Endodermal cell (in vitro differentiated cells): ENCODE data around the gene GSDMA. TPM values are rescaled to one million over a fixed set of nuclear protein-coding genes. Genes with fewer than 3 reads are reported as not detected.

Experiments used
- DNase-seq: peaks from one replicate; pipeline ENCODE4 v3.0.0-alpha.2; 2017
- H3K27ac ChIP-seq: 2 replicates; pipeline ENCODE4 v1.5.1; 2013; ENCODE audit warnings: mild to moderate bottlenecking, low read depth, low read length, moderate library complexity
- H3K27me3 ChIP-seq: 2 replicates; pipeline ENCODE4 v1.6.1; 2013; ENCODE audit warnings: mild to moderate bottlenecking, low read length, moderate library complexity; ENCODE audit not compliant: insufficient read depth, control insufficient read depth, poor library complexity, severe bottlenecking
- H3K36me3 ChIP-seq: 2 replicates; pipeline ENCODE4 v1.7.0; 2013; ENCODE audit warnings: mild to moderate bottlenecking, low read length, moderate library complexity; ENCODE audit not compliant: control insufficient read depth, insufficient read depth
- H3K4me1 ChIP-seq: one replicate; pipeline ENCODE4 v1.7.0; 2013; ENCODE audit warnings: low read length; ENCODE audit not compliant: control insufficient read depth, insufficient read depth
- H3K4me3 ChIP-seq: 2 replicates; pipeline ENCODE4 v1.5.1; 2013; ENCODE audit warnings: mild to moderate bottlenecking, low read length, moderate library complexity
- H3K9ac ChIP-seq: 2 replicates; pipeline ENCODE4 v1.6.1; 2013; ENCODE audit warnings: mild to moderate bottlenecking, low read length, moderate library complexity; ENCODE audit not compliant: poor library complexity, severe bottlenecking; ENCODE audit errors: extremely low read depth
- H3K9me3 ChIP-seq: 2 replicates; pipeline ENCODE4 v1.6.1; 2013; ENCODE audit warnings: mild to moderate bottlenecking, low read length, moderate library complexity; ENCODE audit not compliant: control insufficient read depth
- H3K27ac Mint-ChIP-seq: 2 replicates; pipeline ENCODE4 v1.8.0; 2020; ENCODE audit warnings: mixed read lengths
- H3K27me3 Mint-ChIP-seq: 2 replicates; pipeline ENCODE4 v1.8.0; 2021; ENCODE audit warnings: mild to moderate bottlenecking, mixed read lengths; ENCODE audit not compliant: insufficient read depth
- H3K36me3 Mint-ChIP-seq: 2 replicates; pipeline ENCODE4 v1.8.0; 2020; ENCODE audit warnings: low read depth, mixed read lengths
- H3K4me1 Mint-ChIP-seq: 2 replicates; pipeline ENCODE4 v1.8.0; 2020; ENCODE audit warnings: mixed read lengths
- H3K4me3 Mint-ChIP-seq: 2 replicates; pipeline ENCODE4 v1.8.0; 2020; ENCODE audit warnings: mild to moderate bottlenecking, moderate library complexity, mixed read lengths
- H3K9me3 Mint-ChIP-seq: 2 replicates; pipeline ENCODE4 v1.8.0; 2020; ENCODE audit warnings: mild to moderate bottlenecking, mixed read lengths
- CTCF ChIP-seq: fragments of 200-600 bp; sonication (generic); conservative IDR thresholded peaks from 2 replicates; pipeline ENCODE4 v1.5.0; 2021; ENCODE audit warnings: antibody characterized with exemption, mild to moderate bottlenecking
- WGBS, 2 experiments: methylation state at CpG; one replicate each; pipeline versions ENCODE4 v1.1.5 to v1.1.7; 2013; ENCODE audit warnings: missing lambda C conversion rate in 2 of 2, mixed read lengths in 1 of 2; ENCODE audit not compliant: insufficient coverage in 1 of 2, insufficient read length in 1 of 2; 5-methylcytosine and 5-hydroxymethylcytosine counted together
- total RNA-seq, 2 donors: library from RNA; stranded (reverse); fragmentation: NEBNext Ultra II Directional in 1 of 2; extraction: Animal tissue kit (Norgen Biotek cat#: 25700) in 1 of 2; gene quantifications; 2 replicates in 1 of 2; 3 replicates in 1 of 2; pipeline ENCODE4 v1.2.1, GENCODE V29; 2021

GSDMA gene
- total RNA-seq, 2 donors from 2014 or later, result not detected

- no peaks in the 10 kb centered on the region for H3K27me3 ChIP-seq
- H3K27ac ChIP-seq, result no peak overlapping the region
- Mint-ChIP-seq H3K27me3 (no peaks in the 10 kb centered on the region), H3K9me3 (no peaks in the 10 kb centered on the region), H3K36me3 (no peaks in the 10 kb centered on the region), H3K4me1 (peaks cover 14% of the 10 kb centered on the region), H3K4me3 (no peak overlapping the region), H3K27ac (no peak overlapping the region)
- H3K4me1 ChIP-seq, result no peaks in the 10 kb centered on the region
- WGBS, 2 experiments, result 92 to 93% methylated on average over 2 to 5 of the region's 5 CpGs
- DNase-seq, result peak; percentile 51
- no peaks in the 10 kb centered on the region for H3K9me3 ChIP-seq
- H3K9ac ChIP-seq, result no peak overlapping the region
- H3K36me3 ChIP-seq, result no peaks in the 10 kb centered on the region
- no peak overlapping the region for H3K4me3 ChIP-seq
- no peak for TF ChIP-seq CTCF
These were observed 28.9 kb upstream of the GSDMA start for GRCh38 chr17:39933912-39934311.

- Histone ChIP-seq H3K9ac (no peak overlapping the region), H3K4me3 (no peak overlapping the region), H3K27me3 (no peaks in the 10 kb centered on the region), H3K4me1 (no peaks in the 10 kb centered on the region), H3K9me3 (no peaks in the 10 kb centered on the region), H3K36me3 (no peaks in the 10 kb centered on the region), H3K27ac (no peak overlapping the region)
- no peak for DNase-seq
- no peak overlapping the region for H3K4me3 Mint-ChIP-seq
- H3K36me3 Mint-ChIP-seq, result no peaks in the 10 kb centered on the region
- TF ChIP-seq CTCF, result no peak
- no peak overlapping the region for H3K27ac Mint-ChIP-seq
- no peaks in the 10 kb centered on the region for H3K9me3 Mint-ChIP-seq
- peaks cover 14% of the 10 kb centered on the region for H3K4me1 Mint-ChIP-seq
- H3K27me3 Mint-ChIP-seq, result no peaks in the 10 kb centered on the region
- 85 to 96% methylated on average over 5 of the region's 5 CpGs for WGBS, 2 experiments
These were observed 28.5 kb upstream of the GSDMA start for GRCh38 chr17:39934324-39934723.

- Histone ChIP-seq H3K4me1 (no peaks in the 10 kb centered on the region), H3K9me3 (no peaks in the 10 kb centered on the region), H3K27me3 (no peaks in the 10 kb centered on the region), H3K4me3 (no peak overlapping the region), H3K27ac (no peak overlapping the region), H3K36me3 (no peaks in the 10 kb centered on the region), H3K9ac (no peak overlapping the region)
- Mint-ChIP-seq H3K27ac (no peak overlapping the region), H3K4me3 (no peak overlapping the region), H3K4me1 (peaks cover 14% of the 10 kb centered on the region), H3K36me3 (no peaks in the 10 kb centered on the region), H3K27me3 (no peaks in the 10 kb centered on the region), H3K9me3 (no peaks in the 10 kb centered on the region)
- no peak for TF ChIP-seq CTCF
- WGBS, 2 experiments, result 44 to 64% methylated on average over 3 of the region's 3 CpGs
- DNase-seq, result no peak
These were observed 26.9 kb upstream of the GSDMA start for GRCh38 chr17:39935909-39936308.
